Measurements from ENCODE around the gene NTRK2.

DNA sequence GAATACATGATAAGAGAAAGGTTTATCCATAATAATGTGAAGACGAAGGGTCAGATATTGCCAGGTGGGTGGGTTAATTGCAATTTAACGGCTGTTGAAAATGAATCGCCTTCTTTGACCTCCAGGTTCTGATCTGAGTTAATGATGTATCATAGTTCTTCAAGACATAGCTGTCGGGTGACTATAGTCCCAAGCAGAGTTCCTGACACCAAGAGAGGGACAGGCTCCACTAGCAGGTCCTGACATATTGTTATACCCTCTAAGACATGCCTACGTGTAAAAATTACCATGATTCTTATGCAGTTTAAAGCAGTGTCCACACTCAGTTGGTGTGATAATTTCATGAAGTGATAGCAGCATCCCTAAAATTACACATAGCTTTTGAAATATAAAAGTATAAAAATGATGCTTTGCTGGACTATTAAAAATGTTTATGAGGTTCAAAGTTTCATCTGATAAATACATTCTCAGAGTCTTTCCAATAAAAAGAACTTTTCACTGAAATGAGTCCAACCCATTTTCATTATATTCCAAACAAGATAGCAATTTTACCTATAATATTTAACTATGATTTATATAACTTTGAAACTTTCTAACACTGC is 53.0 kb downstream of the NTRK2 start:
- TF ChIP-seq, protein P1, sequence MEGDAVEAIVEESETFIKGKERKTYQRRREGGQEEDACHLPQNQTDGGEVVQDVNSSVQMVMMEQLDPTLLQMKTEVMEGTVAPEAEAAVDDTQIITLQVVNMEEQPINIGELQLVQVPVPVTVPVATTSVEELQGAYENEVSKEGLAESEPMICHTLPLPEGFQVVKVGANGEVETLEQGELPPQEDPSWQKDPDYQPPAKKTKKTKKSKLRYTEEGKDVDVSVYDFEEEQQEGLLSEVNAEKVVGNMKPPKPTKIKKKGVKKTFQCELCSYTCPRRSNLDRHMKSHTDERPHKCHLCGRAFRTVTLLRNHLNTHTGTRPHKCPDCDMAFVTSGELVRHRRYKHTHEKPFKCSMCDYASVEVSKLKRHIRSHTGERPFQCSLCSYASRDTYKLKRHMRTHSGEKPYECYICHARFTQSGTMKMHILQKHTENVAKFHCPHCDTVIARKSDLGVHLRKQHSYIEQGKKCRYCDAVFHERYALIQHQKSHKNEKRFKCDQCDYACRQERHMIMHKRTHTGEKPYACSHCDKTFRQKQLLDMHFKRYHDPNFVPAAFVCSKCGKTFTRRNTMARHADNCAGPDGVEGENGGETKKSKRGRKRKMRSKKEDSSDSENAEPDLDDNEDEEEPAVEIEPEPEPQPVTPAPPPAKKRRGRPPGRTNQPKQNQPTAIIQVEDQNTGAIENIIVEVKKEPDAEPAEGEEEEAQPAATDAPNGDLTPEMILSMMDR (IDR thresholded peaks at IDR 0.05): no peak
- no peak for TF ChIP-seq POLR2AphosphoS5 (IDR thresholded peaks at IDR 0.05; ENCODE audit: insufficient read depth in 1 of 2, low read depth in 1 of 2)

Measured in vagina (tissue), 2 donors.